Measurements from ENCODE around the gene CEP128.

- no peak for TF ChIP-seq POLR2A (IDR thresholded peaks at IDR 0.05; ENCODE audit: low read length)
- no peak for TF ChIP-seq GATA1 (IDR thresholded peaks at IDR 0.05; ENCODE audit: low read depth, low read length)
Observed at GRCh38 chr14:80933686-80934085, 7.9 kb downstream of the CEP128 start.

Measured in erythroblast (primary cell).